Uterus (tissue), 4 donors: Measurements from ENCODE around the gene GC. TPM values are rescaled to one million over a fixed set of nuclear protein-coding genes. Genes with fewer than 3 reads are reported as not detected.

ENCODE experiments used
- DNase-seq, 2 donors: peaks; one replicate each; pipeline ENCODE4 v3.0.0-alpha.2; 2019 to 2020
- H3K27ac ChIP-seq, 2 donors: fragments of 200-600 bp; sonication (generic); 1 replicate in 1 of 2; 2 replicates in 1 of 2; pipeline ENCODE4 v1.5.1; 2016 to 2018
- H3K27me3 ChIP-seq, 2 donors: fragments of 200-600 bp; sonication (generic); one replicate each; pipeline ENCODE4 v1.5.1; 2018 to 2019; ENCODE audit warnings: control low read depth in 1 of 2
- H3K36me3 ChIP-seq, 2 donors: fragments of 200-600 bp; sonication (generic); one replicate each; pipeline ENCODE4 v1.5.1; 2019; ENCODE audit warnings: control low read depth in 1 of 2
- H3K4me1 ChIP-seq, 2 donors: fragments of 200-600 bp; sonication (generic); one replicate each; pipeline ENCODE4 v1.5.1; 2018 to 2019; ENCODE audit warnings: control low read depth in 1 of 2
- H3K4me3 ChIP-seq, 2 donors: fragments of 200-600 bp; sonication (generic); 1 replicate in 1 of 2; 2 replicates in 1 of 2; pipeline ENCODE4 v1.5.1; 2018 to 2019; ENCODE audit warnings: mild to moderate bottlenecking in 1 of 2
- H3K9me3 ChIP-seq, 2 donors: fragments of 200-600 bp; sonication (generic); one replicate each; pipeline ENCODE4 v1.5.1; 2019; ENCODE audit warnings: control low read depth in 1 of 2
- CTCF ChIP-seq, 4 experiments: fragments of 200-600 bp in 2 of 4; fragments of 450-650 bp in 2 of 4; sonication (generic) in 2 of 4; IDR thresholded peaks; one replicate each; pipeline ENCODE4 v1.5.1; 2016 to 2019; ENCODE audit warnings: antibody characterized with exemption in 4 of 4, mild to moderate bottlenecking in 2 of 4, moderate library complexity in 1 of 4
- POLR2A ChIP-seq, 2 donors: fragments of 450-650 bp; IDR thresholded peaks; one replicate each; pipeline ENCODE4 v1.6.1; 2016; ENCODE audit warnings: antibody characterized with exemption in 2 of 2, mild to moderate bottlenecking in 1 of 2, moderate library complexity in 1 of 2
- intact Hi-C: fragments of 100-400 bp; cut with DNase I; formaldehyde crosslinking; loops from one replicate; pipeline ENCODE4 v1.15.1; 2023; ENCODE audit warnings: low total_unique reads
- total RNA-seq, 4 donors: library from RNA; depleted of rRNA in 3 of 4; stranded (reverse); fragments of >200 nt in 3 of 4; gene quantifications; one replicate each; pipeline versions ENCODE4 v1.1.0 to v1.2.4, GENCODE V29; 2014 to 2023
- donor health status: DM: yes; HTN: yes; CAD: no.

Gene GC
- total RNA-seq, 4 donors from 2014 or later, result 0.46 TPM; not detected in 3

- Histone ChIP-seq H3K27me3 (no peaks in the 10 kb centered on the region), H3K36me3 (no peaks in the 10 kb centered on the region), H3K9me3 (no peaks in the 10 kb centered on the region), H3K27ac (no peak overlapping the region), H3K4me1 (no peaks in the 10 kb centered on the region), H3K4me3 (no peak overlapping the region)
- intact Hi-C loops, result no loop called here
- DNase-seq, result no peak
- no peak for TF ChIP-seq CTCF (IDR thresholded peaks at IDR 0.05)
- TF ChIP-seq POLR2A (IDR thresholded peaks at IDR 0.05), result no peak
Observed at GRCh38 chr4:71785959-71786358, 2.1 kb upstream of the GC start.

GRCh38 chr4:71784569-71785197 is 804 bp upstream of the GC start:
- no peak overlapping the region for H3K27ac ChIP-seq
- H3K27me3 ChIP-seq, result no peaks in the 10 kb centered on the region
- H3K4me3 ChIP-seq, result no peak overlapping the region
- intact Hi-C loops, result no loop called here
- H3K4me1 ChIP-seq, result no peaks in the 10 kb centered on the region
- no peaks in the 10 kb centered on the region for H3K36me3 ChIP-seq
- no peaks in the 10 kb centered on the region for H3K9me3 ChIP-seq
- no peak for DNase-seq
- TF ChIP-seq CTCF (IDR thresholded peaks at IDR 0.05) (no peak), POLR2A (IDR thresholded peaks at IDR 0.05) (no peak)

GRCh38 chr4:71777891-71778290 is 6.0 kb downstream of the GC start:
- no peak for TF ChIP-seq CTCF (IDR thresholded peaks at IDR 0.05)
- no peak for TF ChIP-seq POLR2A (IDR thresholded peaks at IDR 0.05)
- Histone ChIP-seq H3K27me3 (no peaks in the 10 kb centered on the region), H3K27ac (no peak overlapping the region), H3K36me3 (no peaks in the 10 kb centered on the region), H3K4me1 (no peaks in the 10 kb centered on the region), H3K4me3 (no peak overlapping the region), H3K9me3 (no peaks in the 10 kb centered on the region)
- intact Hi-C loops, result no loop called here
- DNase-seq, result no peak

GRCh38 chr4:71775449-71775848 is 8.4 kb downstream of the GC start:
- H3K4me3 ChIP-seq, result no peak overlapping the region
- H3K9me3 ChIP-seq, result no peaks in the 10 kb centered on the region
- no peaks in the 10 kb centered on the region for H3K27me3 ChIP-seq
- H3K36me3 ChIP-seq, result no peaks in the 10 kb centered on the region
- no peak overlapping the region for H3K27ac ChIP-seq
- no peaks in the 10 kb centered on the region for H3K4me1 ChIP-seq
- no peak for TF ChIP-seq POLR2A (IDR thresholded peaks at IDR 0.05)
- no peak for DNase-seq
- intact Hi-C loops, result no loop called here

GRCh38 chr4:71774136-71774535 is 9.7 kb downstream of the GC start:
- Histone ChIP-seq H3K27me3 (no peaks in the 10 kb centered on the region), H3K4me1 (no peaks in the 10 kb centered on the region), H3K36me3 (no peaks in the 10 kb centered on the region), H3K4me3 (no peak overlapping the region), H3K27ac (no peak overlapping the region), H3K9me3 (no peaks in the 10 kb centered on the region)
- TF ChIP-seq POLR2A (IDR thresholded peaks at IDR 0.05) (no peak), CTCF (IDR thresholded peaks at IDR 0.05) (no peak)
- DNase-seq, result no peak
- intact Hi-C loops, result no loop called here

GRCh38 chr4:71773004-71773403 is 10.9 kb downstream of the GC start:
- no peaks in the 10 kb centered on the region for H3K36me3 ChIP-seq
- TF ChIP-seq CTCF (IDR thresholded peaks at IDR 0.05) (no peak), POLR2A (IDR thresholded peaks at IDR 0.05) (no peak)
- H3K27ac ChIP-seq, result no peak overlapping the region
- intact Hi-C loops, result no loop called here
- H3K27me3 ChIP-seq, result no peaks in the 10 kb centered on the region
- no peak for DNase-seq
- no peaks in the 10 kb centered on the region for H3K9me3 ChIP-seq
- H3K4me3 ChIP-seq, result no peak overlapping the region
- H3K4me1 ChIP-seq, result no peaks in the 10 kb centered on the region
